Mucosa of stomach (tissue), 1 donor: ENCODE measurements around the gene NPR3.
"Not testable (repeated sequence)": the region's sequence is repeated elsewhere in the genome, so short reads cannot be mapped to it uniquely, and the experiment has no call there.

Experiments
- H3K27me3 ChIP-seq: one replicate; pipeline ENCODE4 v1.7.0; 2013; ENCODE audit warnings: mild to moderate bottlenecking, low read length; ENCODE audit not compliant: control insufficient read depth, insufficient read depth
- H3K36me3 ChIP-seq: one replicate; pipeline ENCODE4 v1.7.0; 2013; ENCODE audit warnings: low read length; ENCODE audit not compliant: control insufficient read depth, insufficient read depth
- H3K4me1 ChIP-seq: one replicate; pipeline ENCODE4 v1.7.0; 2013; ENCODE audit warnings: mild to moderate bottlenecking, low read length; ENCODE audit not compliant: control insufficient read depth, insufficient read depth
- H3K4me3 ChIP-seq: one replicate; pipeline ENCODE4 v1.7.0; 2013; ENCODE audit warnings: low read length
- H3K9ac ChIP-seq: one replicate; pipeline ENCODE4 v1.7.0; 2013; ENCODE audit warnings: mild to moderate bottlenecking, low read length, moderate library complexity
- H3K9me3 ChIP-seq: one replicate; pipeline ENCODE4 v1.7.0; 2013; ENCODE audit warnings: mild to moderate bottlenecking, low read length, moderate library complexity; ENCODE audit not compliant: control insufficient read depth
- donor health status: Pancreatic carcinoma.

NPR3 gene

DNA sequence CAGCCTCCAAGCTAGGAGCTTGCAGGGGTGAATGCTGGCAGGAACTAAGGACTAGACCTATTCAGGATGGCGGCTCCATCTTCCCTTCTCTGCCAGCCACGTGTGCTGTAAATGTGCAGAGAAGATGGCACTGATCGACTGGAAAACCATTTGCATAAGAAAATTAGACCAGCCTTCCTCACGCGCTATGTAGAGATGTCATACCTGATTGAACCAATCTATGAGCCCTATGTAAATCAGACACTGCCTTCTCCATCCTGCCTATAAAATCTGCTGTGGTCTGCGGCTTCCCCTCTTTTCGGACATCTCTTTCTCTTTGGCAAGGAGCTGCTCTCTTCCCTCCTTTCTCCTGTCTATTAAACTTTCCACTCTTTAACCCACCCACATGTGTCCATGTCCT is 91.6 kb downstream of the NPR3 start:
- H3K9ac ChIP-seq = no peak overlapping the region
- no peaks in the 10 kb centered on the region for H3K4me1 ChIP-seq
- H3K9me3 ChIP-seq = no peaks in the 10 kb centered on the region
- H3K27me3 ChIP-seq = no peaks in the 10 kb centered on the region
- no peaks in the 10 kb centered on the region for H3K36me3 ChIP-seq
- no peak overlapping the region for H3K4me3 ChIP-seq

- Histone ChIP-seq H3K27me3 (no peaks in the 10 kb centered on the region), H3K36me3 (no peaks in the 10 kb centered on the region), H3K4me3 (no peak overlapping the region), H3K9ac (no peak overlapping the region), H3K9me3 (no peaks in the 10 kb centered on the region), H3K4me1 (no peaks in the 10 kb centered on the region)
These were observed 92.5 kb downstream of the NPR3 start for GRCh38 chr5:32803656-32804055.

DNA sequence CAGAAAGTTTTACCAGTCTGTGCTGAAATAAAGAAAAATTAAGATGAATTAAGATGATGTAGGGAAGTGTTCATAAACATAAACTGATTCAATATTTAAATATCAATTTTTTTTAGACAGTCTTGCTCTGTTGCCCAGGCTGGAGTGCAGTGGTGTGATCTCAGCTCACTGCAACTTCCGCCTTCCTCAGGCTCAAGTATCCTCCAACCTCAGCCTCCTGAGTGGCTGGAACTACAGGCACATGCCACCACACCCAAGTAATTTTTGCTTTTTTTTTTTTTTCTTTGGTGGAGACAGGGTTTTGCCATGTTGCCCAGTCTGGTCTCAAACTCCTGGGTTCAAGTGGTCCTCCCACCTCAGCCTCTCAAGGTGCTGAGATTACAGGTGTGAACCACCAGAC is 94.3 kb downstream of the NPR3 start:
- not testable (repeated sequence) for H3K9ac ChIP-seq, H3K4me1 ChIP-seq

DNA sequence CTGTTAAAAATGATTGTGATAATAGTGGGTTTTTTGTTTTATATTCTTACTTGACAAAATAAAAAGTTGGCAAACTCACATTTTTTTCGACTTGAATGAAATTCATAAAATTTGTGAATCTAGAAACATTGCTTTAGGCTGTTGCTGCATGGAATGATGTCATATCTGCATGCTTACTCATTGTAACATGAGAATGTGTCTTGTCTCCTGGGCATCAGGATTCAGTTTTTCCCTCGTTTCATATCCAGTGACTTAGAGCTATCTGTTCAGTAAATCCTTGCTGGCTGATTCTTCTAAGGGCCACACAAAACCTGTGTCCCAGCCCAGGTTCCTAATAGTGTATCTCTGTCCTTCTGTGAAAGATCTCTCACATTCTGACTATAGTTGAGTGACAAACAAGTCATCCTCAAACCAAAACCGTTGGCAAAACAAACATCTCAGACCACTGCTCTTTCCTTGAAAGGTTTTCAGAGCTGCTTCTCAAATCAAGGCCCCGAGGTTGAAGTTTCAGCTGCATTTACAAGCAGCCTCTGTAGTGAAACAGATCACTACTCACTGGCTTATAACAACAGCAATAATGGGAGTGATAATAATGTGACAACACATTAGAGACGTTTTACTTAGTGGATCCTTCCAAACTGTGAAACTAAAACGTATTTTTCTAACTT is 95.0 kb downstream of the NPR3 start:
- Histone ChIP-seq H3K36me3 (no peaks in the 10 kb centered on the region), H3K4me3 (no peak overlapping the region), H3K4me1 (no peaks in the 10 kb centered on the region), H3K9ac (no peak overlapping the region), H3K27me3 (no peaks in the 10 kb centered on the region), H3K9me3 (no peaks in the 10 kb centered on the region)

More for the DNA sequence above, 94.3 kb downstream of the NPR3 start:
- H3K9me3 ChIP-seq, H3K4me3 ChIP-seq, H3K36me3 ChIP-seq, H3K27me3 ChIP-seq: not testable (repeated sequence)

GRCh38 chr5:32808783-32809182 is 97.7 kb downstream of the NPR3 start:
- Histone ChIP-seq H3K4me3 (no peak overlapping the region), H3K4me1 (no peaks in the 10 kb centered on the region), H3K36me3 (no peaks in the 10 kb centered on the region), H3K9ac (no peak overlapping the region), H3K9me3 (no peaks in the 10 kb centered on the region), H3K27me3 (no peaks in the 10 kb centered on the region)

DNA sequence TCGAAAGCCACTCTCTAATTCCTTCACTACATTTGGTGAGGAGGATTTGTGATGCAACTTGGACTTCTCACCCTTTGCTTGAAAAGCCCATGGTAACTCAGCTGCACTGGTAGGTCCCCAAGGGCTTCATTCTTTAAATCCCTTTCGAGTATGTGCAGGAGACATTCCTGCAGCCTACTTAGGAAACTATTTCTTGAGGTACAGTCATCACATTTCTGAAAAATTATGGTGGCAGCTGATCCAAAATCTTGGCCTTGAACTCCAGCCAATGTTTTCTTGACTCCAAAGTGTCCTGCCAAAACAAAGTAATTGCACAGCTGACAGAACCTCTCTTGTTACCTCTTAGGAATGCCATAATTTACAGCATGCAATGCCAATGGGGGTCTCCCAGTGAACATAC is 99.7 kb downstream of the NPR3 start:
- Histone ChIP-seq H3K9me3 (no peaks in the 10 kb centered on the region), H3K27me3 (no peaks in the 10 kb centered on the region), H3K36me3 (no peaks in the 10 kb centered on the region), H3K9ac (no peak overlapping the region), H3K4me1 (no peaks in the 10 kb centered on the region), H3K4me3 (no peak overlapping the region)

DNA sequence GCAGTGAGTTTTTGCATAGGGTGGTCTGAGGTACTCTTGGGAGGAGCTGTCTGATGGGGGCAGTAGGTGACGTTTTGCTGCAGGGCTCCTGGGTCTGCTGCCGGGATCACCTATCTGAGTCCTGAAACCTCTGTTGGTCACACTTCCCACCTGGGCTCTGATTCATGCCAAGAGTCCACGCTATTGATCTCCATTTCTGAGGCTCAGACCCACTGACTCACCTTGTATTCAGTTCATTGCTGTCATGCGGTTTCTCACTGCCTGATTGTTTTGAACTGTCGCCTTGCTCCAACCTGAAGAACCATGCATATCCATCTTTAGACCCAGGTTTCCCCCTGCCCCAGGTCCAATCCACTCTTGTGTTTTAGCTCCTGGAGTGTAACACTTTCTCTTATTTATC is 101.3 kb downstream of the NPR3 start:
- Histone ChIP-seq H3K27me3 (no peaks in the 10 kb centered on the region), H3K9me3 (no peaks in the 10 kb centered on the region), H3K4me3 (no peak overlapping the region), H3K9ac (no peak overlapping the region), H3K36me3 (no peaks in the 10 kb centered on the region), H3K4me1 (no peaks in the 10 kb centered on the region)

DNA sequence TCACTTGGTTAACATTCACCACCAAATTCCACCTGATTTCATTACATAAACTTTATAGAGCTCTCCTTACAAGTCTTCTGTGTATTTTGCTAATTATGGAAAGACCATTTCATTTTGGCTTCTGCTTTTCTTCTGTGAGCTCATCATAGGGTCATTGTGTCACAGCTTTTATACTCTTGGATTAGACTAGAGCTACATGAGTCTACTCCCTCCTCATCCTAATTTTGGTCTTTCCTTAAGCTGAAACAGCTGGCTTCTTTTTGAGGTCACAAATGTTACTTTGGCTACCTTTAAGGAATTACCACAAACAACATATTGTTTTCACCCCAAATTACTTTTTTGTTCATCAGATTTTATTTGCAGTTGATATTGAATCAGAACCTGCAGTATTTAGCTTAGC is 103.0 kb downstream of the NPR3 start:
- Histone ChIP-seq H3K4me1 (no peaks in the 10 kb centered on the region), H3K36me3 (no peaks in the 10 kb centered on the region), H3K27me3 (no peaks in the 10 kb centered on the region), H3K4me3 (no peak overlapping the region), H3K9me3 (no peaks in the 10 kb centered on the region), H3K9ac (no peak overlapping the region)

GRCh38 chr5:32814620-32815019 is 103.5 kb downstream of the NPR3 start:
- Histone ChIP-seq H3K36me3 (no peaks in the 10 kb centered on the region), H3K9me3 (no peaks in the 10 kb centered on the region), H3K4me1 (no peaks in the 10 kb centered on the region), H3K27me3 (no peaks in the 10 kb centered on the region), H3K4me3 (no peak overlapping the region), H3K9ac (no peak overlapping the region)

- Histone ChIP-seq H3K27me3 (no peaks in the 10 kb centered on the region), H3K9me3 (no peaks in the 10 kb centered on the region), H3K4me1 (peaks cover 10% of the 10 kb centered on the region), H3K9ac (no peak overlapping the region), H3K4me3 (no peak overlapping the region), H3K36me3 (no peaks in the 10 kb centered on the region)
These were observed 116.9 kb downstream of the NPR3 start for GRCh38 chr5:32827981-32828380.

DNA sequence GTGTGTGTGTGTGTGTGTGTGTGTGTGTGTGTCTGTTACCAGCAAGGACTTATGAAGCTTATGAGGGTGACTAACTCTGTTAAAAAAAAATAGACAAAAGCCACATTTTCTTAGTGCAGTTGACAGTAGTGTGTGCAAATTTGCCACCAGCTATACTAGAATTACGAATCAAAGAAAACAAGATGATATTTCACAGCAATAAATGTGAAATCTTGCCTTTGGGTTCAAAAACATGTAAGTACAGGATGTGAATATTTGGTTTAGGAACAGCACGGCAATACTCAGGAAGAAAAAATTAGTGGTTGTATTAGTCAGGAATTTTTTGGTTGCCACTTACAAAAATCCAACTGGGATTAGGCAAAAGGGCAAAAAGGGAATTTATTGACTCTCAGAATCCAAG is 117.4 kb downstream of the NPR3 start:
- Histone ChIP-seq H3K4me3 (no peak overlapping the region), H3K36me3 (no peaks in the 10 kb centered on the region), H3K9me3 (no peaks in the 10 kb centered on the region), H3K27me3 (no peaks in the 10 kb centered on the region), H3K9ac (no peak overlapping the region), H3K4me1 (peaks cover 10% of the 10 kb centered on the region)

DNA sequence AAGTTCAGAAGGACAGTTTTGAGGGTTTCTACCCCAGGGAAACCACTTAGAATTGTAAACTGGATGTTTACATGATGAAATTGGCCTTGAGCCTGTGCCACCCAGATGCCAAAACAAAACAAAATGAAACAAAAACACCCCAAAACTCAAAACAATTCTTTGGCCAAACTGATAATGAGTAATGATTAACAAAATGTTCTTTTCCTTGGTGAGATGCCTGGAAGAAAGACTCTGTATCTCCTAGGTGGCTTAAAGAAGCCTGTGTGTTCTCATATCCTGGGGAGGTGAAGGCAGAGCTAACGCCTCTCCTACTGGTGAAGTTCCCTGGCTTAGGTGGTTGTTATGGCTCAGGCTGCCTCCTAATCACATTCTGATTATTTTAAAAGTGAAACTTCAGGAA is 120.5 kb downstream of the NPR3 start:
- peaks cover 10% of the 10 kb centered on the region for H3K4me1 ChIP-seq

GRCh38 chr5:32833127-32833526 is 122.0 kb downstream of the NPR3 start:
- peaks cover 10% of the 10 kb centered on the region for H3K4me1 ChIP-seq
- H3K9me3 ChIP-seq = no peaks in the 10 kb centered on the region
- no peak overlapping the region for H3K9ac ChIP-seq
- no peaks in the 10 kb centered on the region for H3K27me3 ChIP-seq
- H3K4me3 ChIP-seq = no peak overlapping the region
- H3K36me3 ChIP-seq = no peaks in the 10 kb centered on the region

More for the DNA sequence above, 120.5 kb downstream of the NPR3 start:
- Histone ChIP-seq H3K9me3 (no peaks in the 10 kb centered on the region), H3K4me3 (no peak overlapping the region), H3K27me3 (no peaks in the 10 kb centered on the region), H3K9ac (no peak overlapping the region), H3K36me3 (no peaks in the 10 kb centered on the region)
